Ureter (tissue), 1 donor: Measurements from ENCODE around the gene HMCN1. TPM values are rescaled to one million over a fixed set of nuclear protein-coding genes. Genes with fewer than 3 reads are reported as not detected.

ENCODE experiments used
- DNase-seq: peaks from one replicate; pipeline ENCODE4 v3.0.0-alpha.2; 2020; ENCODE audit warnings: low spot score
- total RNA-seq: library from RNA; stranded (reverse); gene quantifications from one replicate; pipeline ENCODE4 v1.2.4, GENCODE V29; 2023
- donor health status: DM: yes; HTN: yes; CAD: no.

HMCN1 gene
- 4.7 TPM for total RNA-seq

DNA sequence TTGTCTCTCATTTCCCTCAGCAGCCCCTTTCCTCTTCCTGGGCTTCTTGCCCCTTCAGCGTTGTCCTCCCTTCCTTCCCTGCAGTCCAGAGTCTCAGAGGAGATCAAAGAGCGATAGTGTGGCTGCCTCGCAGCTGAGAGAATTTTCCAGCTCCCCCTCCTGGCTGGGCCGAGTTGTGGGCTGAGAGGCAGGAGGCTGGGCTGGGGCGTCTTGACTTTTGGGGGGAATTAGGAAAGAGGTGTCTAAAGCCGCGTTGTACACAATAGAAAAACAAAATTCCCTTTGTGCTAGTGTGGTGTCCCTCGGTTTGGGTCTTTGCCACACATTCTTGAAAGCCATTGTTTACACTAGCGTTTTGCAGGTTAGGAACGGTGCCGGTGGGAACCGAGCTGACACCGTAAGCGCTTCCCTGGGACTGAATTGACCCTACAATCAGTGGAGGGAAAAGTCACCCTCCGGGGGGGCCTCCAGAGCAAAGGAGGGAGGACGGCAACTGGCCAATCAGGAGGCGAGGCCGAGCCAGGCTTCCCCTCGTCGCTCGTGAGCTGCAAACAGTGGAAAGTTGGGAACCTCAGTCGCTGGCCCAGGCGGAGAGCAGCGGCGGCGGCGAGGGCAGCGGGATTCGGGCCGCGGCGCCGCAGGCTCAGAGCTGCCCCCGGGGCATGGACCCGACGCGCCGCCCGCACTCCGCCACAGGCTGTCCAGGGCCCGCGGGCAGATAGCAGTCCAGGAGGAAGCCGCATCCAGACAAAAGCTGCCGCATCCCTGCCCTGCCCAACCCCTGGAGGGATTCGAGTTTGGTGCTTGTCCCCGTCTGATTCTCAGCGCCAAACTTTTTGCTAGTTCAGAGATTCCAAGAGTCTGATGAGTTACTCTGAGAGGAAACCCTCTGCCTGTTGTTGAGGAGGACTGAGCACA lies at the start of gene HMCN1:
Gene HMCN1, plus strand, starts transcription at position 574 of the 918 bp plus-strand sequence. CDS start 389 bp downstream, outside the sequence.
- DNase-seq = peak; percentile 64

DNA sequence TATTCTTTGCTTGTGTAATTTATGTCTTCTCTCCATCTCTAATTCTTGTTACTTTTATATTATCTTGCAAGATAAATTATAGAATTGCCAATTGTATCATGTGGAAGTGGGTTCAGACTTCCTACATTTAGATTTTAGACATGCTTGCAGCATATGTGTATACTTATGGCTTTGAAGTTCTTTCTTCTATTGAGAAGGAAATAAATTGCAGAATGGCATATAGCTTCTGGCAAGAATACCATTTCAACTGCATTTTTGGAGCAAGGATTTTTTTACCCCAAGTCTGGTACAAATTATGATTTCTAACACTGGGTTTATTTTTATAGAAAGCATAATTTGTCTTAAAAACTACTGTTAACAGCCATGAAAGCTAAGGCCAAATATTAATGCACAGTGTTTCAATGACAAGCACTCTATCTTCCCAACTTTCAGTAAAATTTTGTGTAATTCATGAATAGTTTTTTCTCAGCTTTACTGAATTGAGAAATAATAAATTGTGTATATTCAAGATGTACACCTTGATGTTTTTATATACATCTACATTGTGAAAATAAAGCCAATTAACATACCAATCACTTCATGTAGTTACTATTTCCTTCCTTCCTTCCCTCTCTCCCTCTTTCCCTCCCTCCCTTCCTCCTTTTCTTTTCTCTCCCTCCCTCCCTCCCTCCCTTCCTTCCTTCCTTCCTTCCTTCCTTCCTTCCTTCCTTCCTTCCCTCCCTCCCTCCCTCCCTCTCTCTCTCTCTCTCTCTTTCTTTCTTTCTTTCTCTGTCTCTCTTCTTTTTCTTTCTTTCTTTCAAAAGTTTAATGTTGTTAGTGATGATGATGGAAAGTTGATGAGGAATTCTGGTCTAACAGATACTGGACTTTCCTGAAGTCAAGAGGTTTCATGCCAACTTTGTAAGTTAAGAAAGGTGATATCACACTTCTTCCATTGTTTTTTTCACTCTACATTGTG lies 47.1 kb upstream of the HMCN1 start:
- DNase-seq = no peak

DNA sequence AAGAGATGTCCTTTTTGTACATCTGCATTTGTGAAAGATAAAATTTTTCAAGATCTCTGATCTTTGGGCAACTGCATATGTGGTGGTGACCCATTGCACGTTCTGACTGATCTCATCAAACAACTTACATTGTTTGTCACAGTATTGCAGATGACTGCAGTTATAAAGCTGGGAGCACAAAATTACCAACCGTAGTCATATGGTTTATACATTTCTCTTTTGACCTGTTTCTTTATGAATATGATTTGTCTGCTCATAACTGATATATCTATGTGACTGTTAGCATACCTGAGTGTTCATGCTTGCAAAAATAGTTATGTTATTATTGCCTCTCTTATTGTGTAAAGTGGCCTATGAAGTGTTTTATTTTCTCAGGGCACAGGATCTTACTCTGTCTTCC lies 43.7 kb upstream of the HMCN1 start:
- no peak for DNase-seq

DNA sequence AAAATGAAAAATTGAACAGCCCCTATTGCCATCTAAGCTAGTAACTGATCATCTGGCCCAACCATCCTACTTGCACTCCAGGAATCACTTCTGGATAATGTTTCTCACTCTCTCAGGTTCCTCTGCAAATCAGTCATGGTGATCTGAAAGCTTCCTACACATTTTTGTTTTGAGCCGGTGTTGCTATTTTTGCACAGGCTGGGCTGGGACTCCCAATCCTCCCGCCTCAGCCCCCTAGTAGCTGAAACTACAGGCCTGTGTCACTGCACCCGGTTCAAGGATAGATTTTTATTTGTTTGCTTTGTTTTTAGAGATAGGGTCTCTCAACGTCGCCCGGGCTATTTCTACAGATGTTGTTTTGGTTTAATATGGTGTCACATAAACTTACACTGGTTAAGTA lies 40.5 kb upstream of the HMCN1 start:
- no peak for DNase-seq

DNA sequence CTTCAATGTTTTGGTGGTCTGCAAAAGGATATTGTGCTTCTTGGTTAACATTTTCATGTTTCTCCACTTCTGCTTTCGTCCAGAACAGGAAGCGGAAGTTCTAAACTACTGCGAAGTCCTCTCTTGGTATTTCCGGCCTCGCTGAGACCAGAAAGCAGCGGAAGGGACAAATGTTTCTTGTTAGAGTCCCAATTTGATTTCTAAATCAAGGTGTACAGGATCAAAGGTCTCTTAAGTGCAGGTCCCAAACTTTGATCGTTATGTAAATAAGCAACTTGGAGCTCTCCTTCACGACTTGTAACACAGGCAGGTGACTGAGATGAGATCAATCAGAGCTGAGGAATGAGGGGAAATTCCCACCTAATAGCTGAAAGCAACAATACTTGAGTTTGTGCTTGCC lies 40.1 kb upstream of the HMCN1 start:
- DNase-seq = no peak

DNA sequence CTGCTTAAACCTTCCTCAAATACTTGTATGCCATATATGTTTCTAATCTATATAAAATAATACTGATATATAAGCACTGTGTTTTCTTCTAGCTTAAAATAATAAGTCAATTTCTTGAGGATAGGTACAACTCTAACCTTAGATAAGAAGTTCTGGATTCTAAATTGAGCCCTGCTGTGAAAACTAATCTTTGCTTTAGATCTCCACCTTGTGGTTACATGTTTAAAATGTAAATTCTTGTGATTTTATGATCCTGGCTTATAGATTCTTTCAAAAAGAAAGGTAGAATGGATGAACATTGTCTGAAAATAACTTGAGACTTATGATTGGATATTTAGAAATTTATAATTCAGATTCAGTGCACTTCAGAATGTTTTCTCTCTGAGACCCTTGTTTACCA lies 38.9 kb upstream of the HMCN1 start:
- no peak for DNase-seq

DNA sequence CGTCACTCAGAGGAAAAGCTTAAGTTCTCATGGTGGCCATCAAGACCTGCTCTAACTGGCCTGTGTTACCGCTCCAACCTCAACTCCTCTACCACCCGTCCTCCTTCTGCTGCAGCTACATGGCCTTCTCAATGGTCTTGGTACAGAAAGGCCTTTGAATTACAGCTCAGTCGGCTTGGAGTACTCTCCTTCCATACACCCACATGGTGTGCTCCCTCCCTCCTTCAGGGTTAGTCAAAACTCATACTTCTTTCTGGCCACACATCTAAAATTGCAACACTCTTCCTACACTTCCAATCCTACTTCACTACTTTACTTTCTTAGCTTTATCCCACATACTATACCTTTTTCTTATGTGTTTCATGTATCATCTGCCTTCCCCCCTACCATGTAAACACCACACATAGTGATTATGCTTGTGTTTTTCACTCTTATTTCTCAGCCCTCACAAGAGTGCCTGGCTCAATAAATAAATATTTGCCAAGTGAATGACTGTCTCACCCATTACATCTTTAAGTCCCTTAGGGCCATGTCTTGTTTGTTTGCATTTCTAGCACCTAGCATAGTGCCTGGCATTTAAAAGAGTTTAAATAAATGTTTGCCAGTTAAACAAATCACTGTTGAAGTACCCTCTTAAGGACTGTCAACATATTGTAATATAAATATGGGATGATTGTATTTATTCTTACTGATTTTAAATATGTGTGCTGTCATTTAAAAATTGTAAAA lies 37.6 kb upstream of the HMCN1 start:
- DNase-seq = no peak

DNA sequence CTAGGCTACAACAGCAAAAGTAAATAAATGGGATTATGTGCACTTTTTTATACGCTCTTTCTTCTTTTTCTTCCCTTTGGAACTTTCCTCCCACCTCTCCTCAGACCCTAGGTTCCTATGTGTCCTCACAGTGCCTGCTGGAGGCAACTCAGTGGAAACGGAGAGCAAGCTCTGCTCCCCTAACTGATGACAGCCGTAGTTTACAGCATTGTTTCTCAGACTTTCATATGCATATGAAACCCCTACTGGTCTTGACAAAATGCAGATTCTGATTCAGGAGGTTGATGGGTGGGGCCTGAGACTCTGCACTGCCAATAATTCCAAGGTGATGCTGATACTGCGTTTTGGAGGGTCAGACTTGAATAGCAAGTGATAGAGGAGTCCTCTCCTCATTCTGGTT lies 34.3 kb upstream of the HMCN1 start:
- no peak for DNase-seq

DNA sequence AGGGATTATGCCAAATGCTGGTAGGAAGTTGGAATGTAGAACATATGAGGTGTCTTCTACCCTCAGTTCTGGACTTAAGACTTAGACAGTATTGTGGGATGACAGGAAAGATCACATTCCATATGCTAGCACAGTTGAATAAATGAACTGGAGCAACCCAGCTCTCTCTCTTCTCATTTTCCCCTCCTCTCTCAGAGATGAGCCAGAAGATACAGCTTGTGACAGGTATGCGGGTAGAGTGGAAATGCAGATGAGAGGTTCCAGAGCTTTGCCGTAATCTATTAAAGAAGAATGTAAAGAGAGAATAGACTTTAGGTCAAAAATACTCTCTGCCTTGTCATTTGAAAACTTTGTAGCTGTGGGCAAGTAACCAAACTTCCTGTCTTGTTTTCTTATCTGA lies 32.5 kb upstream of the HMCN1 start:
- no peak for DNase-seq

DNA sequence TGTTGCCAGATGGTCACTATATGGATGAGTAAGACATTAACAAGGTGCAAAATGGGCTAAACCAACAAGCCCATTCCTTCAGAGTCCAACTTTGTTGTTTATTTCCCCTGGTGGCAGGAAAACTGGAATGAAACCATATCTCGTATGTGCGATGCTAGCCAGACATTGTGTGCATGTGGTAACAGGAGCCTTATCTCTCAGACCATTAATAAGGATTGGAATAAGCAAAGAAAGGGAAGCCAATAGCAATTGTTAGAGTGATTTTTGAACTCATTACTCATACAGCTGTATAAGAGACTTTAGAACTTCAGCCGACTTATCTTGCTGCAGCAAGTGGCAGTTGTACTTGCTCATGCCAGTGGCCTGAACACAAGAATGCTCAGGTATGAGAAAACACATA lies 30.0 kb upstream of the HMCN1 start:
- DNase-seq = no peak

DNA sequence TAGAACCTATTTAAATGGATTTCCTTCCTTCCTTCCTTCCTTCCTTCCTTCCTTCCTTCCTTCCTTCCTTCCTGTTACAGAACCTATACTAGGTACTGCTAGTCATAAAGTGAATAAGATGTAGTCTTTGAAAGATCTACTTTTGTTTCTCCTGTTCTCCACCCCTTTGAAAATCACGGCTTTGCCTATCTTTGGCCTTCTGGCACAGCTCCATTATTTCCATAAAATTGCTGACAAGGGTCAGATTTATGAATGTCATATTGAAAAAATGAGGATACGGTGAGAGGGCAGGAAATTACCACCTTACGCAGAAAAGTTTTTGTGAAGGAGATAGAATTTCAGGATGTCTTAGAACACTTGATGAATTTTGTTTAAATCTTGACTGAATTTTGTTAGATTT lies 18.1 kb upstream of the HMCN1 start:
- no peak for DNase-seq

DNA sequence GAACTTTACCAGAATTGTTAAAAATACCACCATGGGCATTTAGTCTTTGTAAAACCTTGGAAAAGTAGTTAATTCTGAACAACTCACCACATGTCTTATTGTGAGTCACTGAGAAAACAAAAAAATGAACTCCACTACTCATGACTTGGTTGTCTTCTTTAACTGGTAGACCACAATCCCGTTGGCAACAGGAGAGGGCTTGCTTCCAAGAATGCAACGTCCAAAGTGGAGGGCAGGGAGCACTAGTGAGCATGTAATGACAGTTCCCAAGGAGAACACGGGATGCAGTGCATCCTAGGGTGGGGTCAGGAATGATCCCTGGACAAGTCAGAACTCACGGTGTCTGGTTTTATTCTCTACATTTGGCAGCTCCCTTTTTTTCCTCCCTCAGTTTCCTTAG lies 15.2 kb upstream of the HMCN1 start:
- DNase-seq = no peak

DNA sequence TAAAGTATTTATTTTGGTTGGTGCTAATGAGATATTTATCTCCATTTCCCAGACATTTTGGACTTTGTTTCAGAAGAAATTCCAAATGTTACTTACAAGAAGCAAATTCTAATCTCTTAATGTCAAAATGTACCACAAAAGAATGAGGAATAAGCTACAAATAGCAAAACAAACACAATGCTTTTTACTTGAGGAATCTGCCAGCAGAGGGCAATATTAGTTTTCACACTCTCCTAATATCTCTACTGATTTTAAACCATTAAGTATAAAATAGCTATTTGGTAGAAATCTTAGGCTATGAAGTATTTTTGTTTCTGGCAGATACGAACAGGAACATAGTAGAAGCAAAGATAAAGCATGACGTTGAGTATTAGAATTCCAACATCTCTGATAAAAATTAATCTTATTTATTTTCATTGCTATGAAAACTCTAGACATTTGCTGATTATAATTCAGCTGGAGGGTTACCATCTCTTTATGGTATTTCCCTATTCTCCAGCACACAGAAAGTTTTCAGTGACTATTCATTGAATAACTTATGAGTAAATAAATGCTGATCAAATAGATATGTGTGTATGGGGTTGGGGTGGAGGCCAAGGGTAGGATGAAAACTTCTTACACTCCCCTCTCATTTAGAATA lies 13.4 kb upstream of the HMCN1 start:
- no peak for DNase-seq

DNA sequence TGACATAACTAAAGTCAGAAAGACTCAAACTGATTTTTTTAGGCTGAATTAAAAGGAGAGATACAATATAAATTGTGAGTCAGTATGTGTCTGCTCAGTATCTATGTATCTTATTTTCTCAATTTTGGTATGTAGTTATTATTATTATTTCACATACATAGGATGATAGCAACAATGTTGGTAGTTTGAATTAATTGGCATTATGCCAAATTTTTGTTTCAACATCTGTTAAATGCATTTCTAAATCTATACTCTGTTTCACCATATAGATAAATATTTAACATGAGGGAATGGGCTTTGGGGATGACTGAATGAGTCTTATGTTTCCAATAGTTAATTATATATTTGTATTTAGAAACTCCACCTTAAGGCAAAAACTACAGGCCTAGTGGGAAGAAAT lies 12.6 kb upstream of the HMCN1 start:
- no peak for DNase-seq

DNA sequence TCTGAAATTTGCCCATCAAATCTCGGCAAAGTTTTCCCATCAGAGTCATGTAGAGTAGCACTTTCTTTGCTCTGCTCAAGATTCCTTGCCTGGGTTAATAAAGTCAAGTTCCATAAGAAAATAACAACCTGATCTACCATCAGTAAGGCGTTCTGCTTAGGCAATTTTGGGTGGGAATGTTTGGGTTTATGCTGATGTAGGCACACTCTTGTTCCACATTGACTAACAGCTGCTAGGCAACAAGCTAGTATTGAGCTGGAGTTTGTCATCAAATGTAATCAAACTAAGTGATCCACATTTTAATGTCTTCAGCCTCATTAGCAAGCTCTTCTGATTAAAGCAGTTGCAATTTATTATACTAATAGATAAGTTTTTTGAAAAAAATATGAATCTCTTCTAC lies 12.1 kb upstream of the HMCN1 start:
- no peak for DNase-seq

DNA sequence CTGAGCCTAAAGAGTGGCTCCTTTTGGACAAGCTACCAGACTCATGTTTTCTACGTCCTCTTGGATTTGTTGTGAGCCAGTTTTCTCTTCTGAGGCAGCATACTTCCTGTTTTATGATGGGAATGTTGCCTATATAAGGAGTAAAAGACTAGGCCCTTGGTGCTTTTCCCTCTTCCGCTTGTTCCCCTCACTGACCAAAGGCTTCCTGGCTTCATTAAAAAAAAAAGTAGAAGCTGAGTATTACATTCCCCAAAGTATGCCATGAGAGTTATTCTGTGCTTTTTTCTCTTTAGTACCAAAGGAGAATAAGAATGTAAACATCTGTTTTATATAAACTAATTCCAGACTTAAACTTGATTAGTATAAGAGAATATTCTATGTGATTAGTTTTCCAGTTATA lies 6.5 kb upstream of the HMCN1 start:
- DNase-seq = no peak

DNA sequence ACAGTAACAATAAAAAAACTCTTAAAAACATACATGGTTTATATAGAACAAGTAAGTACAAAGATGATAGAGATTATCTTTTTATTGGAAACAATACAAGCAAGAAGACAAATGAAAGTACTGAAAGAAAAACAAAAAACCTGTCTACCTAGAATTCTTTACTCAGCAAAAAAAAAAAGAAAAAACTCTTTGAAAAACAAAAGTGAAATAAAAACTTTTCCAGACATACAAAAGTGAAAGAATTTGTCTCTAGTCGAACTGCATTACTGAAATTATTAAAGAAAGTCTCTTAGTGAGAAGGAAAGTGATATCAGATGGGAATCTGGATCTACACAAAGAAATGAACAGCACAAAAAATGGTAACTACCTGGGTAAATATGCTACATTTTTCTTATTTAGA lies 2.7 kb upstream of the HMCN1 start:
- no peak for DNase-seq

DNA sequence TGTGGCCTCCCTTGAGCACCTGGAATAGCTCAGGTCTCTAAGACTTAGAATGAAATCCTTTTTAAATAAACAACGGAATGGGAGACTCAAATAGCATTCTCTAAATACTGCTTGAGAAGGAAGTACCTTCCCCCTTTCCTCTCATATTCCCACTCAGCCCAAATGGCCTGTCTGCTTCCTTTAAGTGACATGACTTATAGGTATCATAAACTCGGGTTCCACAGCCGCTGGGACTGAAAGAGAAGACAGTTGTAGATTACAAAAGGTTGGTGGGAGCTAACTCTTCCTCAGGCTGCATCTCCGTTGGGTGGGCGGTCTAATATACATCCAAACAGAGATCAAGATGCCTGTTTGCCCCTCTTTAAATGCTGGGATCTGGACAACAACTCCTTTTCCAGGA lies 1.2 kb upstream of the HMCN1 start:
- DNase-seq = no peak

DNA sequence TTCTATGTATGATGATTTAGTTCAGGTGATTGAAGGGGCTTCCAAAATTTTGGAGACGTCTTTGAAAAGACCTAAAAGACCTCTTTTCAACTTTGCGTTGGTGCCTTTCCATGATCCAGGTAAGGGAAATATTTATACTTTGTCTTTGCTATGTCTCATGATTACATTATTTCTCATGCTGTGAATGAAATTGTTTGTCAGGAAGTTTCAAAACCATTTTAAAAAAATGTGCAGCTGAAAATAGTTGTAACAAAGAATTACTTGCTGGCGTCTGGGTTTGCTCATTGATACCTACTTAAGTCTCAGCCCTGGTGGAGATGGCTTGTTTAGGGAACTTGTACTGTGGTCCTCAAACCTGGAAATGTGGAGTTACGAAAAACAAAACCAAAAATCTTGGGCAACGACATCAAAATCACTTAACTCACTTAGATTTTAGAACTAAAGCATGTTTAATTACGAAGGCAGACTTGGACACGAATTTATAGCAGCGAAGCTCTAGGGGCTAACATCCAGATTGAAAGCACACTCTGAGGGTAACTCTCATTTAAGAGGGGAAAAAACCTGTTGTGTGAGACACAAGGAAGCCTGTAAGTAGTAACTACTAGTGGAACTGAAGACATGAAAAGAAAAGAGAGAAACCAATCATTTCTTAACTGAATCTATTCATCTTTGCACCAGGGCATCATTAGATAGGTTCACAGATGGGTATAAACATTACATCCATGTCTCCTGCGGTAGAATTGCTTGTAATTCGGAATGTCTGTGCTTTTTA lies 924 bp downstream of the HMCN1 start:
- DNase-seq = no peak

DNA sequence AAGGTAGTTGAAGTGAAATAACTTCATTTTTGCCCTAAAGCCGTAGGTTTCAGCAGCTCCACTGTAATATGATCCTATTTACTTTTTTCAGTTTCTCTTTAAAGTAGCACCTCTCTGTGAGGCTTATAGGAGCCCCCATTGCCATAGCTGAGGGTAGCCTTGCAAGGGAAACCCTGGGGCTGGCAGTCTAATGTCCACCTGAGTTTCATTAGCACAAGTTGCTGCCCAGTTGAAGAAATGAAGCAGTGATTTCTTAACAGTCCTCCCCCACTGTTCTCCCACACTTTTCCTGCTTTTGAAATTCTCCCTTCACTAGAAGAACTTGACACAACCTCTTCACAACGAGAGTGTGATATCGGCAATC lies 1.5 kb downstream of the HMCN1 start:
- DNase-seq = no peak

DNA sequence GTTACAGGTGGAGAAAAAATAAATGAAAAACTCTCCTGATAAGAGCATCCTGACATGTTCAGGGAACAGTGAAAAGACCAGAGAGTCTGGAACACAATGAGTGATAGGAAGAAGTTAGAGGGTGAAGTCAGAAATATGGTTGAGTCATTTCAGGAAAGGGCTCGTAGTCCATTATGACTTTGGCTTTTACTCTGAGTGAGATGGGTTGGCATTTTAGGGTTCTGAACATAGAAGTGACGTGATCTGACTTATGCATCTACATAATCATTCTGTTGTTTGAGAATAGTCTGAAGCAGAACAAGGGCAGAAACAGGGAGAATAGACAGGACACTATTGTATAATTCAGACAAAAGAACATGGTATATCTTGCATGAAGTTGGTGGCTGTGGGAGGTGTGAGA lies 5.8 kb downstream of the HMCN1 start:
- DNase-seq = no peak
